Nephron progenitor cell (in vitro differentiated cells): Measurements from ENCODE around the gene PLAC8.

Experiments
- DNase-seq: peaks from one replicate; pipeline ENCODE4 v3.0.0; 2021
- H3K27ac Mint-ChIP-seq: 2 replicates; pipeline ENCODE4 v1.8.0; 2021; ENCODE audit warnings: mild to moderate bottlenecking, moderate library complexity, mixed read lengths
- H3K27me3 Mint-ChIP-seq: 2 replicates; pipeline ENCODE4 v1.8.0; 2021; ENCODE audit warnings: mild to moderate bottlenecking, low read depth, mixed read lengths; ENCODE audit not compliant: poor library complexity
- H3K36me3 Mint-ChIP-seq: 2 replicates; pipeline ENCODE4 v1.8.0; 2021; ENCODE audit warnings: low read depth, mixed read lengths
- H3K4me1 Mint-ChIP-seq: 2 replicates; pipeline ENCODE4 v1.8.0; 2021; ENCODE audit warnings: mixed read lengths
- H3K4me3 Mint-ChIP-seq: 2 replicates; pipeline ENCODE4 v1.8.0; 2021; ENCODE audit warnings: mild to moderate bottlenecking, moderate library complexity, mixed read lengths
- H3K9me3 Mint-ChIP-seq: 2 replicates; pipeline ENCODE4 v1.8.0; 2021; ENCODE audit warnings: mild to moderate bottlenecking, moderate library complexity, mixed read lengths
- CTCF ChIP-seq: fragments of 200-600 bp; sonication (generic); IDR thresholded peaks from 2 replicates; pipeline ENCODE4 v1.5.0; 2021; ENCODE audit warnings: antibody characterized with exemption

PLAC8 gene

GRCh38 chr4:83129264-83129663 lies 14.7 kb upstream of the PLAC8 start:
- no peak overlapping the region for H3K27ac Mint-ChIP-seq
- no peak for TF ChIP-seq CTCF
- no peak for DNase-seq
- no peak overlapping the region for H3K4me3 Mint-ChIP-seq
- peaks cover 5% of the 10 kb centered on the region for H3K27me3 Mint-ChIP-seq
- peaks cover 51% of the 10 kb centered on the region for H3K9me3 Mint-ChIP-seq
- H3K4me1 Mint-ChIP-seq, result no peaks in the 10 kb centered on the region
- H3K36me3 Mint-ChIP-seq, result no peaks in the 10 kb centered on the region

GRCh38 chr4:83128240-83128929 lies 13.9 kb upstream of the PLAC8 start:
- Mint-ChIP-seq H3K4me3 (no peak overlapping the region), H3K27ac (no peak overlapping the region), H3K9me3 (peaks cover 50% of the 10 kb centered on the region), H3K27me3 (peaks cover 5% of the 10 kb centered on the region), H3K4me1 (no peaks in the 10 kb centered on the region), H3K36me3 (no peaks in the 10 kb centered on the region)
- DNase-seq, result no peak
- TF ChIP-seq CTCF, result no peak

- no peak for DNase-seq
- no peaks in the 10 kb centered on the region for H3K27me3 Mint-ChIP-seq
- TF ChIP-seq CTCF, result no peak
- H3K4me3 Mint-ChIP-seq, result no peak overlapping the region
- no peak overlapping the region for H3K27ac Mint-ChIP-seq
- H3K4me1 Mint-ChIP-seq, result no peaks in the 10 kb centered on the region
- peaks cover 4% of the 10 kb centered on the region for H3K36me3 Mint-ChIP-seq
- H3K9me3 Mint-ChIP-seq, result peaks cover 63% of the 10 kb centered on the region
Observed at GRCh38 chr4:83125738-83126141, 11.2 kb upstream of the PLAC8 start.

GRCh38 chr4:83124111-83124780 lies 9.7 kb upstream of the PLAC8 start:
- H3K27me3 Mint-ChIP-seq, result no peaks in the 10 kb centered on the region
- peaks cover 4% of the 10 kb centered on the region for H3K36me3 Mint-ChIP-seq
- H3K4me3 Mint-ChIP-seq, result no peak overlapping the region
- no peak overlapping the region for H3K27ac Mint-ChIP-seq
- TF ChIP-seq CTCF, result no peak
- H3K4me1 Mint-ChIP-seq, result peaks cover 1% of the 10 kb centered on the region
- no peak for DNase-seq
- H3K9me3 Mint-ChIP-seq, result peaks cover 59% of the 10 kb centered on the region

- Mint-ChIP-seq H3K27ac (no peak overlapping the region), H3K9me3 (peaks cover 32% of the 10 kb centered on the region), H3K4me3 (no peak overlapping the region), H3K27me3 (no peaks in the 10 kb centered on the region), H3K4me1 (peaks cover 8% of the 10 kb centered on the region), H3K36me3 (peaks cover 4% of the 10 kb centered on the region)
- no peak for TF ChIP-seq CTCF
- no peak for DNase-seq
Observed at GRCh38 chr4:83121246-83121645, 6.7 kb upstream of the PLAC8 start.

GRCh38 chr4:83118869-83119268 lies 4.3 kb upstream of the PLAC8 start:
- Mint-ChIP-seq H3K9me3 (peaks cover 16% of the 10 kb centered on the region), H3K27me3 (no peaks in the 10 kb centered on the region), H3K27ac (no peak overlapping the region), H3K36me3 (peaks cover 4% of the 10 kb centered on the region), H3K4me3 (no peak overlapping the region), H3K4me1 (peaks cover 8% of the 10 kb centered on the region)
- no peak for TF ChIP-seq CTCF
- DNase-seq, result no peak
